Cardiac septum (tissue), 1 donor: Measurements from ENCODE around the gene RASSF8. TPM values are rescaled to one million over a fixed set of nuclear protein-coding genes. Genes with fewer than 3 reads are reported as not detected.

Experiments used
- DNase-seq: peaks from one replicate; pipeline ENCODE4 v3.0.0-alpha.2; 2020; ENCODE audit warnings: low spot score
- intact Hi-C: fragments of 100-400 bp; cut with DNase I; formaldehyde crosslinking; loops from one replicate; pipeline ENCODE4 v1.14.0; 2022
- total RNA-seq: library from RNA; stranded (reverse); fragmentation: NEBNext Ultra II Directional; extraction: Animal tissue kit (Norgen Biotek cat#: 25700); gene quantifications from one replicate; pipeline ENCODE4 v1.2.1, GENCODE V29; 2021
- donor health status: DM: no; HTN: no; CAD: no.

The RASSF8 gene
- total RNA-seq, 1 donor from 2014 or later, result 37.8 TPM

DNA sequence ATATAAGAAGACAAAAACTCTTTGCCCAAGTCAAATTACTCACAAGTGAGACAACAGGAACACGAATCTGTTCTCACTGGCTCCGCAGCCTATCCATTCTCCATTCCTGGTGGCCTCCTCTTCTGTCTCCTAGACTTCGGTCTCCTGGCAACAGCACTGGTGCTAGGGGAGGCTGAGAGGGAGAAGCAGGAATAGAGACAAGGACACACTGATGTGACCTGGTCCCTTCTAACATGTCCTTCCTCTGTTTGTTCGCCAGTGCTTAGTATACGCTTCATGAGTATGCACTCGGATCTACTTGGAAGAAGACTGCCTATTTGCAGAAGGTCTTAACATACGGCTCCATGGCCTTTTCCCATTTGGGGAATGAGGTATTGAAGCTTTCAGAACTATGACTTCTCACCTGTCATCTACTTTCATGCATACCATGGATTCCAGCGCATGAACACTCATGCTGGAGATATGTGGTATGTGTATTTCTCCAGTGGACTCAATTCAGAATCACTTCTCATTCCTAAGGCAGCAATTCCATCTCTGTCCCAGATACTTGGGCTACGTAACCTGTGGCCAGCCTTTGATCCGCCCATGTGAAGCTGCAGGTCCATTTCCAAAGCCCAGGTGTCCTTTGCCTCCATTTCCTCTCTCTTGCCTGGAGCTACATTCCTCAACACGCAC lies 132.5 kb downstream of the RASSF8 start:
- intact Hi-C loops, result loop anchor here (5.0 kb wide), 1 partner anchor 649 kb away; no protein-coding TSS in a partner anchor
- no peak for DNase-seq

DNA sequence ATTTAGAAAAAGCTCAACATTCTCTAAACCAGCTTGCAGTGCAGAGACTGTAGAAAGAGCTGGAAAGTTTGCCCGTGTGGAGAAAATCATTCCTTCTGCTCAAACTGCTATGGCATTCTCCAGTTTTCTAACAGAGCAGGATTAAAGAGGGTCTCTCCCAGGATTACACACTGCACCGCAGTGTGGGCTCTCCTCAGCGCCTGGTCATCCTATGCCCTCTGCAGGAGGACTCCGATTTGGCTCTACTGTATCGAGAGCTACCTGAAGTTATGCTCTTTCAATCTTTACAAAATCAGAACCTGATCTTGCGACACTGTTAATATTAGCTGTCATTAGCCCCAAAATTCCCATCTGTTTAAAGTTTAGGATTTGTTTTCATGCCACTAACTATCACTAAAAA lies 133.3 kb downstream of the RASSF8 start:
- intact Hi-C loops, result loop anchor here (5.0 kb wide), 1 partner anchor 650 kb away; no protein-coding TSS in a partner anchor
- DNase-seq, result no peak

DNA sequence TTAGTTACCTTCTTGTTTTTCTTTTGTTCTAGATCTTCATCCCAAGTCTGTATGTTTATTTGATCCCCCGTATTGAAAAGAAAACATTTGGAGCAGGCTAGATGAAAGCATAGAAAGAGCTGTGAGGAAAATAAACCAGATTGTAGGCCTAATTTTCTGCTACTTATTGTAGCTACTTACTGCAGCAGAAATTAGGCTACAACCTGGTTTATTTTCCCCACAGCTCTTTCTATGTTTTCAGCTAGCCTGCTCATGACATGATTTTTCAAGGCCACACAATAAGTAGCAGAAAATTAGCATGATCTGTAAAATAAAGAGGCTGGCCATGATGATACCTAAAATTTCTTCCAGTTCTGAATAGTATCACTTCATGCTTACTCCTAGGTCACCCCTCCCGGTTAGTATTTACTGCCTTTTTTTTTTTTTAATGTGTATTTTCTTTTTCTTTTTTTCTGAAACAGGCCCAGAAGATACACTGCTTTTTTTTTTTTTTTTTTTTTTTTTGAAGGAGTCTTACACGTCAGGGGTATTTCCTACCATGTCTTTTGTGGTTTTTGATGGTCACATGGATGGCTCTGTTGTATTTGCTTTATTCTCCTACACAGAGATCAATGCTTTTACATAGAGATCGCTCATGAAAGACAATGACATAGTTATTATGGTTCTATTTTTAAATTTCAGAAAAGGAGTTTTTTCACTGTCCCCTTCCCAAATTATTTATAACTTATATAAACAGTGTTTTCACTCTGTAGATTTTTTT lies 134.0 kb downstream of the RASSF8 start:
- DNase-seq, result no peak
- intact Hi-C loops, result loop anchor here (5.0 kb wide), 1 partner anchor 650 kb away; no protein-coding TSS in a partner anchor

DNA sequence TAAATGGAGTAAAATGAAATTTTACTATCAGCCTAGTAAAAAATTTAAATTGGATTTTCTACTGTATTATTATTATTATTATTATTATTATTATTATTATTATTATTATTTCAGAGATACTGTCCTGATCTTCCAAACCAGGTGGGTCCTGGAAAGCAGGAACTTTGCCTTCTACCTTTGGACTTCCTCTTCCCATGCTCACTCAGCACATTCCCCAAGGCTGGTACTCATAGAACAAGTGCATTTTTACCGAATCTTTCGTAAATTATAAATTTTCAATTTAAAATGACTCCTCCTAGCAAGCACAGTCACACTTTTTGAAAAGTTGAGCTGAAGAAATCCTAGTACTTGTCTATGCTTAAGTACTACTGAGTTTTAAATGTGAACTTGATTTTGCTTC lies 136.7 kb downstream of the RASSF8 start:
- no peak for DNase-seq
- intact Hi-C loops, result loop anchor here (5.0 kb wide), 1 partner anchor 557 kb away; no protein-coding TSS in a partner anchor

DNA sequence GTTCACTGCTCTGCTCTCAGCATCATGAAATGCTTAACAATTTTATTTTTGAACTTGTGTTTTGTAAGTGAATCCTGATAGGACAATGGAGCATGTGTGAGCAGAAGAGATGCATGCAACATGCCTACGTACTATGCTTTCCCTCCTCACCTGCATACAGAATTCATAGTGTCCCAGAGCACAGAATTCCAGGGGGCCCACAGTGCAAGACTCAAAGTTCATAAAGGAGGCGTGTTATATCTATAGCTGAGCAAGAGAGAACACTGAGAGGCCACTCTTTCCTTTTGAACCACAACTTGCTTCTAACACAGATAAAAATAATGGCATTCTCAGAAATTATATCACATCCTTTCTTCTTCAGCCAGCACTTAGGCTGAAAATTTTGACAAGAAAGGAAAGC lies 137.6 kb downstream of the RASSF8 start:
- intact Hi-C loops, result loop anchor here (5.0 kb wide), 1 partner anchor 556 kb away; no protein-coding TSS in a partner anchor
- no peak for DNase-seq

DNA sequence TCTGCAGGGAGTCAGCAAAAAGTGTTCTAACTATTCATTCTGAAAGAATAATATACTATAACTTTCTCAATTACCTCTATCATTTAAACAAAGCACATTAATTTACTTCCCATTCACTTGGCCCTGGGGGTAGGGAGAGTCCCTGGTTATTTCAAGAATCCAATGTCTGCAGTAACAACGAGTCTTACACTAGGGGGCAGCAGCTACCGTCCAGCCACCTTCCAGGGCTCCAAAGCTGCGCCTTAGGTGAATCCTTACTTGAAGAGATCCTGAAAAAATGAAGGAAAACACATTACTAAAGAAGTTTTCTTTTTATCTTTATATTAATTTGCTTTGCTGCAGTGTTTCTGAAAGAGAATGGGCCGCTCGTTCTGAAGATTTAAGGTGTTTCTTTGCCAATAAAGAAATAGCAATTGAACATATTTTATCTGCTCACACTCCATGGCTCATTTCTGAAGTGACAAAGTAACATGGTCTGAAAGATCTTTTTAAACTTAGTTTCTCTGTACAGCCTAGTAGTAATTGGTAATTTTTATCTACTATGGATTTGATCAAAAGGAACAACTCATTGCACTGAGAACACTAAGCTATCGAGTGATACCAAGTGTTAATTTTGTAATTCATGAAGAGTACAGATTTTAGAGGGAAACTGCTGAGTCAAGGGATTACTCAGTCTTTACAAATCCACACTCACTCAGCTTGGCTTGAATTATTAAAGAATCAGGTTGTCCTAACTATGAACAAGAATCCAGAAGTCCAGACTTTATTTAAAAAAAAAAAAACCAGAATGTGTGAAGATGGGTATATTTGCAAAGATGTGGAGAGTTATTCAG lies 138.8 kb downstream of the RASSF8 start:
- intact Hi-C loops, result loop anchor here (5.0 kb wide), 1 partner anchor 555 kb away; no protein-coding TSS in a partner anchor

DNA sequence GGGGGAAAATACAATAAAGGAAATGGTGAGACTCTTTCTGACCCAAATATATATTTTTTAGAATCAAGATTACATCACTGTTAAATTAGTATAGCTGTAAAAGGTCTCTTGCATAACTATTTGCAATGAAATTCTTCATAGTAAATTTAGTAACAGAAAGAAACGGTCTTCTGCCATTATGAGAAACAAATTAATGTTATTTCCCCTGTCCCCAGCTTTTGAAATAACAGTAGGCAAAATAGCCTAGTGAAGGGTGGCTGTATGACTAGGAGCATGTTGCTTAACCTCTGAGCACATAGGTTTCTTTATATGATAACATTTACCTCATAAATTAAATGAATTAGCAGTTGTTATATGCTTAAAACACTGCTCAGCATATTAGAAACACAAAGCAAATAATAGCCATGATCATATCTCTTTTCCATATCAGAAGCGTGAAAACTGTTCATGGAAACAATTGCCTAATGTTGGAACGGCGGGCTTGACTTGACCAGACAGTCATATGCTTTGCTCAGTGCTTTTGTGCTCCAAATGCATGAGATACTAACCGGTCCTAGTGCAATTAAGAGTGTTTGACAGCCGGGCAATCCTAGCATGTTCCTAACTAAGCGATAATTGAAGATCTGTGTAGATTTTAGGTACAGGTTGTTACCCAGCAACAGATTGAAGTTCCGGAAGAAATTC lies 142.3 kb downstream of the RASSF8 start:
- no peak for DNase-seq
- intact Hi-C loops, result no loop called here

More for the DNA sequence above, 138.8 kb downstream of the RASSF8 start:
- peak; percentile 84 for DNase-seq

DNA sequence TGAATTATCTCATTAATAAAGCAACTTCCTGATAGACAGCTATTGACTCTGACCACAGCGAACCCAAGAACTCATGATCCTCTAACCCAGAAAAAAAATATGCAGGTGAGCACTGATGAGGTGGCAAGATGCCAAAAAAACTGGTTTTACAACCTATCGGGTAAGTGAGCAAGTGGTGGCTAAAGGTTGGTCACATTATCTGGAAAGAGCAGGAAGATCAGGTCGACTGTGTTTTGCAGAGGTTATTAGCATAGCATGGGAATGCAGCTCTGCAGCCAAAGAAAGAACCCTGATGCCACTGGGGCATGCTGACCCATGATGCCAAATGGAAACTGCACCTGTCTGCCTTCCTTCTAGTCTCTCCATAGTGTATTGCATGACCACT lies 142.9 kb downstream of the RASSF8 start:
- no peak for DNase-seq
- intact Hi-C loops, result no loop called here

DNA sequence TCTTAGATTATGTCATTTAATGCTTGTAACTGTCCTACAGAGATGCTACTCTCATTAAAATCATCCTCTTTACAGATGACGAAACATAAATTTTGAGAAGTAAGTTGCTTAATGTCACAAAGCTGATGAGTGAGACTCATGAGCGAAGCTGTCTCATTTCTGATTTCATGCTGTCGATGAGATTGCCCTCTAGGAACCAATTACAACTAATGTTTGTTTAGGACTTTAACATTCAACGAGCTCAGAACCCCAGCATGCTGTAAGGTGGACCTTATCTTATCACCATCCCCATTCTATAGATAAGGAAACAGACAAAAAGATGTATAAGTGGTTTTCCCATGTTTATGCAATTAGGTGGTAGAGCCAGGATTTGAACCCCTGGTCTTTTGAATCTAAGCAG lies 143.3 kb downstream of the RASSF8 start:
- intact Hi-C loops, result no loop called here

DNA sequence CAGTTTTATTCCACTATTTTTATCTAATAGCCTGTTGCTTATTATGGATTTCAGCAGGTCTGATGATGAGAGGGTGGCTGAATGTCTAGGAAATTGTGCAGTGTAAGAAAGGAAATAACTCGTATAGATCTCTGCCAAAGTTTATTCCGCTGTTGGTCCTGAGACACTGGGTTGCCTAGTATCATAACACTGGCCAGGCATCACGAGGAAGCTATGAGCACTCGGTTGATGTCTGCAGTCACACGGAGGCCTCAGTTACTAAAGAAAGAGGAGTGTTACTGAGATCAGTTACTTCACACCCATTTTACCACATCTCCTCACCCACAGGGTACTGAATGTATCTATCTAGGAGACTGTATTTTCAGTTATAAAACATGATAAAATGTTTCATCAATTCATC lies 144.5 kb downstream of the RASSF8 start:
- DNase-seq, result no peak
- intact Hi-C loops, result no loop called here

More for the DNA sequence above, 143.3 kb downstream of the RASSF8 start:
- DNase-seq, result no peak

DNA sequence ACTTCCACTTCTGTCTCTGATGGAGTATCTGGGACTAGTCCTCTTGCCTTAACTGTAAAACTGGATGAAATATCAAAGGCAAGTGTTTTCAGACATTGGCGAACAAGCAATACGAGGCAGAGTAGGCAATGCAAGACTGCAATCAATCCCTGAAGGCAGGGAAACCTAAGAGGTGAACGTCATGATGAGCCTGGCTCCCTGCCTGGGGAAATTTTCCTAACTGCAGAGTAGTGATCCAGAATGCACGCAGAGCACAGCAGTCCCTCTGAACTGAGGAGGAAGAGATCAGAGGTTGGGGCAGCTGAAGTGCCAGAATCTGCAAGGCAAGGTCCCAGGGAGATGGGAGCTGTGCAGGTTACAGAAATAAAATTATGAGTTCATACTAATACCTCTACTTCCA lies 147.9 kb downstream of the RASSF8 start:
- DNase-seq, result no peak
- intact Hi-C loops, result no loop called here

DNA sequence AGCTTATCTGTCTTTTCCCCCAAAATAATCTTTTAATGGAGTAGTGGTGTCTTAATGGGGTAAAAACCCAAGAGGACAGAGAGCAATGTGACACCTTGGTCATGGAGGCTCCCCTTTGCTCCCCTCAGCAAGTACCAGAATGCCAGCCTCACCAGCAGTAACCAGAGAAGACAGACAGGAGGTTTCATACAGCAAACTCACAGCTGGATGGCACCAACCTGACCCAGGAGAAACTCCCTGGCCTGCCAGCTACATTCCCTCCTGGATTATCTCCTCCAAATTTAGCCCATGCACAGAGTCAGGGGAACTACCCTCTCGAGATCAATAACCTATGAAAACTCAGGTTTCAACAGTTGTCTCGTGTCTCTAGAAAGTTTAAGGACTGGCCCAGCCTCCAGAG lies 150.4 kb downstream of the RASSF8 start:
- DNase-seq, result no peak
- intact Hi-C loops, result no loop called here

DNA sequence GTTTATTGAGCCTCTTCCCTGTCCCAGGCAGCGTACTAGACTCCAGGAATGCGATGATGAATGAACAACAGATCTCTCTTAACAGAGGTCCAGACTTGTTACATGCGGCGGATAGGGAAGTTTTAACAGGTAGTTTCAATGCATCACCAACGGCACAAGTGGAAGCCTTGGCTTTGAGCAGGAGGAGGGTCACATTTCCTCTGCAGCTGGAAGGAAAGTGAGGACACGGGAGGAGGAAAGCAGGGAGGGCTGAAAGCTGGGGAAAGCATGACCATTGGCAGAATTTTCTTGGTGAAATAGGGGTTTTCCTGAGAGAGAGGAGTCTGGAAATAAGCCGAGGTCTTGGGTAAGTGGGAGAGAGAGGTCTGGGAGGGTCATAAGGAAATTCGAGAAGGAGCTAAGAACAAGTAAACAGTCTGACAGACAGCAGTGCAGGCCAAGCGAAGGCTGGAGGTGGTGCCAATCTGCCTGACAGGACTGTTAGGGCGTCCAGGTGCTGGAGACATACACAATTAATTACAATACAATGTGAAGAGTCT lies 150.9 kb downstream of the RASSF8 start:
- no peak for DNase-seq
- intact Hi-C loops, result no loop called here

DNA sequence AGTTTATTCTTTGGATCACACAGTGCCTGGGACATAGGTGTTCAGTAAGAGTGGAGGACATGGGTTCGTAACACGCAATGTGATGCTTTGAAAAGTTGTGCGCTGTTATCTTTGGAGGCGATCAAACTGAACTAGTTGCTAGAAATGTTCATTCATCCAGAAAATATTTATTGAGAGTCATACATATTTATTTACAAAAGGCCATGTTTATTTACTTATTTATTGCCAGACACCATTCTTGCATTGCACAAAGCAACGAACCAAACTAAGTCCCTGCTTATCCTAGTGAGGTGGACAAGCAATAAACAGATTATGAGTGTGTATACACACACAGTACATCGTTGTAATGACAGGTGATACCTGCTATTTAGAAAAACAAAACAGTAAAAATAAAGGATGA lies 153.8 kb downstream of the RASSF8 start:
- DNase-seq, result no peak
- intact Hi-C loops, result loop anchor here (10.0 kb wide), 1 partner anchor 413 kb away; no protein-coding TSS in a partner anchor

DNA sequence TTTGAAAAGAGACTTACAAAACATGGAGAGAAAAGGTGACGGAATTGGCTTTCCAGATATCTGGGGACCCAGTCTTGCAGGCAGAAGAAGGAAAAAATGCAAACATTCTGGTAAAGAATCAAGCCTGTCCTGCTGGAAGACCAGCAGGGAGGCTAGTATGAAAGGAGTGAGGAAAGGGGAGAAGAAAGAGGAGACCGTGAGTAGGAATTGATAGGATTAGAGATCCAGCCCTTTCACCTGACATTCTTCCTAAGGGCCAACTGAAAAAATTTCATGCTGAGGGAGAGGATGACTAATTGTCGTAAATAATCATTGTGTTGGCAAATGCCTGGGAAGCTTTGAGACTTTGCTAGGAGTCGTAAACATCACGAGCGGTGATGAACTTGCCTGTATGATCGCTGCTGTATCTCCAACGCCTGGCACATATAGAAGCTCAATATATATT lies 154.2 kb downstream of the RASSF8 start:
- intact Hi-C loops, result loop anchor here (10.0 kb wide), 1 partner anchor 412 kb away; no protein-coding TSS in a partner anchor
- no peak for DNase-seq

DNA sequence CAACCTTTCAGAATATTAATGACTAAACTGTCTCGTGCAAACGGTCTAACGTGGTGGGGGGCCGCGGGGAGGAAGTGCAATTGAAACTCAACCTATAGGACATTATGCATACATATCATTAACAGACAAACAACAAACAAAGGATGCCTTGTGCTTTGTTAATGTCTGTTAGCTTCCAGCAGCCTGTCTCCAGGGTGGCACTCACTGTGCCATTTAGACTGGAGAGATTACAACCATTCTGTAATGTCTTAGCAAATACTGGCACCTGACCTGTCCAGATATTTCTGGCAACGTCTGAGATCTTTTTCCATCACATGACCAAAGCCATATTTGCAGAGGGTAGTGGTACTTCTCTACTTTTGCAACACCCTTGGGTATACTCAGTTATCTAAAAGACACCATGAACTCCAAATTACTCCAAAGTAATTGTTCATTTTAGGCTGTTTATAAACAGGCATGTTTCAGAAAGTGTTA lies 154.7 kb downstream of the RASSF8 start:
- intact Hi-C loops, result loop anchor here (10.0 kb wide), 1 partner anchor 412 kb away; no protein-coding TSS in a partner anchor
- DNase-seq, result no peak

DNA sequence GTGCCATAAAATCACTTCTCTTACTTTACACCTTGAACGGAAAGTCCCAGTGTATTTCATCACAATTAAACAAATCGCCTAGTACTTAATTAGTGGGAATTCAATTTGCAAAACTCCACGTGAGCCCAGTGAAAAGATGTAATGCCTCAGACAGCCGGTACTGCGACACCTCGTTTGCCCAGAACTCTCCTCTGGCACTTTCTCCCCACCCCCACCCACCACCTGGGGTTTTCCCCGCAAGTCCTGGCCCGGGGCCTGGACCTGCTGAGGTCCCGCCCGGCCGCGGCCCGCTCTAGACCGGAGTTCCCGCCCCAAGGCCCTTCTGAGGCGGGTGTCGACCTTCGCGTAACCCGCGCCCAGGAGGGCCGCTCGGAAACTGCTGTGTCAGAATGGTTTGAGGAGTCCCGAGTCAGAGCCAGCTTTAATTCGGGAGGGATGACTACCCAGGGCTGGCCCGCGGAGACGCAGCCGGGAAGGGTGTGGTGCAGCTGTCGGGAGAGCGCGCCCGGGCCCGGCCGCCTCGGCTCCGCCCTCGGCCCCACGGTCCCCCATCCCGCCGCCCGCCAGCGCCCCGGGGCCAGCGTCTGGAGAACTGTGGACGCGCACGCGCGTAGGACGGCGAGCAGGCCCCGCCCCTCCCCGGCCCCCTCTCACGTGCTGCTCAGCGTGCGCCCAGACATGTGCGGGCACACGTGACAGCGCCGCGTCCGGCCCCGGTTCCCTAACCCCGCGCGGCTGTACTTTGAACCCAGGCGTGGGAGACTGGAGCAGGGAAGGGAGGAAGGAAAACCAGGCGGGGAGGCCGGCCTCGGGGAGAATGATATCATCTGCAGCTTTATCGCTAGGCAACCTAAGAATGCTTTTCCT lies 155.6 kb downstream of the RASSF8 start:
- peak; percentile 94 for DNase-seq
- intact Hi-C loops, result loop anchor here (10.0 kb wide), 1 partner anchor 411 kb away; no protein-coding TSS in a partner anchor
